Testis (tissue), 3 donors: ENCODE data around the gene HDAC1. TPM values are rescaled to one million over a fixed set of nuclear protein-coding genes. Genes with fewer than 3 reads are reported as not detected.

Experiments used
- DNase-seq: peaks from one replicate; pipeline ENCODE4 v3.0.0-alpha.2; 2019
- H3K27ac ChIP-seq, 2 donors: fragments of 200-600 bp; sonication (generic); one replicate each; pipeline ENCODE4 v1.5.1; 2019
- H3K27me3 ChIP-seq: fragments of 200-600 bp; sonication (generic); one replicate; pipeline ENCODE4 v1.5.1; 2019
- H3K36me3 ChIP-seq: fragments of 200-600 bp; sonication (generic); one replicate; pipeline ENCODE4 v1.5.1; 2017; ENCODE audit warnings: low read depth; ENCODE audit errors: missing control alignments
- H3K4me1 ChIP-seq: fragments of 200-600 bp; sonication (generic); one replicate; pipeline ENCODE4 v1.5.1; 2019
- H3K4me3 ChIP-seq, 2 donors: fragments of 200-600 bp; sonication (generic); one replicate each; pipeline ENCODE4 v1.5.1; 2017 to 2019
- H3K9me3 ChIP-seq: fragments of 200-600 bp; sonication (generic); one replicate; pipeline ENCODE4 v1.5.1; 2017
- CTCF ChIP-seq, 3 experiments: fragments of 450-650 bp in 2 of 3; fragments of 200-600 bp in 1 of 3; sonication (generic) in 1 of 3; IDR thresholded peaks; one replicate each; pipeline ENCODE4 v1.5.1; 2016 to 2019; ENCODE audit warnings: antibody characterized with exemption in 3 of 3, mild to moderate bottlenecking in 2 of 3, moderate library complexity in 1 of 3
- POLR2A ChIP-seq: fragments of 450-650 bp; IDR thresholded peaks from one replicate; pipeline ENCODE4 v1.6.1; 2017; ENCODE audit warnings: antibody characterized with exemption, mild to moderate bottlenecking, moderate library complexity
- WGBS, 2 donors: methylation state at CpG; one replicate each; pipeline ENCODE4 v1.1.5; 2018; 5-methylcytosine and 5-hydroxymethylcytosine counted together
- intact Hi-C: fragments of 100-400 bp; cut with DNase I; formaldehyde crosslinking; loops from one replicate; pipeline ENCODE4 v1.15.1; 2023; ENCODE audit warnings: low total_unique reads
- polyA plus RNA-seq: library from polyadenylated mRNA; stranded (reverse); fragments of 350-450 nt; fragmentation: Illumina TruSeq; extraction: RNeasy Lipid Tissue Mini Kit (QIAGEN cat#74804); gene quantifications from one replicate; pipeline ENCODE4 v1.2.3, GENCODE V29; 2014; ENCODE audit warnings: low read depth, low replicate concordance; ENCODE audit not compliant: insufficient read depth
- total RNA-seq, 2 donors: library from RNA; depleted of rRNA; stranded (reverse); fragments of >200 nt; gene quantifications; one replicate each; pipeline ENCODE4 v1.2.3, GENCODE V29; 2016

The HDAC1 gene
- total and polyA plus RNA-seq, 3 donors from 2014 or later = 83.1 to 99.2 (median 91.6) TPM

- no peak for DNase-seq
- Histone ChIP-seq H3K4me1 (no peaks in the 10 kb centered on the region), H3K27ac (no peak overlapping the region), H3K9me3 (no peaks in the 10 kb centered on the region), H3K4me3 (no peak overlapping the region), H3K36me3 (no peaks in the 10 kb centered on the region), H3K27me3 (no peaks in the 10 kb centered on the region)
- TF ChIP-seq CTCF (IDR thresholded peaks at IDR 0.05) = no peak
- TF ChIP-seq POLR2A = no peak
- intact Hi-C loops = no loop called here
- 95 to 98% methylated on average over 10 to 11 of the region's 11 CpGs for WGBS, 2 donors
Measured at GRCh38 chr1:32327204-32327603, 35.3 kb downstream of the HDAC1 start.

GRCh38 chr1:32329931-32330466 is 38.1 kb downstream of the HDAC1 start:
- WGBS, 2 donors = 85 to 91% methylated on average over 4 of the region's 4 CpGs
- intact Hi-C loops = loop anchor here (10.0 kb wide), 1 partner anchor 85 kb away; the partner anchor contains the start of gene FAM167B
- Histone ChIP-seq H3K27ac (no peak overlapping the region), H3K36me3 (no peaks in the 10 kb centered on the region), H3K9me3 (no peaks in the 10 kb centered on the region), H3K4me1 (peaks cover 23% of the 10 kb centered on the region), H3K4me3 (no peak overlapping the region), H3K27me3 (no peaks in the 10 kb centered on the region)
- TF ChIP-seq CTCF (IDR thresholded peaks at IDR 0.05) (no peak), POLR2A (no peak)
- no peak for DNase-seq

DNA sequence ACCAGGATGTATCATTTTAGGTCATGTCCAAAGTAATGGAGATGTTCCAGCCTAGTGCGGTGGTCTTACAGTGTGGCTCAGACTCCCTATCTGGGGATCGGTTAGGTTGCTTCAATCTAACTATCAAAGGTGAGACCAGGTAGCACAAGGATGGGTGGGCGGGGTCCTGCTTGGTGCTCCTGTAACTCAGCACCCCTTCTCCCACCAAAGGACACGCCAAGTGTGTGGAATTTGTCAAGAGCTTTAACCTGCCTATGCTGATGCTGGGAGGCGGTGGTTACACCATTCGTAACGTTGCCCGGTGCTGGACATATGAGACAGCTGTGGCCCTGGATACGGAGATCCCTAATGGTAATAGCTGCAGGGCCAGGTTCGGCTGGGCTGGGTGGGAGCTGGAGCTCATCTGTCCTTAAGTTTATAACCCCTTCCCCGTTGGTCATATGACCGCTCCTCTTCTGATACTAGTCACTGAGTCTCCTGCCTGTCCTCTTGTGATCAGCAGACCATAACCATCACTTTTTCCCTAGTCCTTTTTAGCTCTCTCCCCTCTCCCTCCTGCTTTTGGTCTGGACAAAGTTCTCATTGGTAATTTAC is 38.8 kb downstream of the HDAC1 start:
- Histone ChIP-seq H3K4me3 (no peak overlapping the region), H3K27ac (no peak overlapping the region), H3K27me3 (no peaks in the 10 kb centered on the region), H3K36me3 (no peaks in the 10 kb centered on the region), H3K9me3 (no peaks in the 10 kb centered on the region), H3K4me1 (peaks cover 23% of the 10 kb centered on the region)
- DNase-seq = no peak
- intact Hi-C loops = loop anchor here (10.0 kb wide), 1 partner anchor 86 kb away; the partner anchor contains the start of gene FAM167B
- 84 to 92% methylated on average over 10 to 12 of the region's 12 CpGs for WGBS, 2 donors
- no peak for TF ChIP-seq POLR2A
- no peak for TF ChIP-seq CTCF (IDR thresholded peaks at IDR 0.05)

GRCh38 chr1:32331549-32331948 is 39.7 kb downstream of the HDAC1 start:
- H3K4me1 ChIP-seq = peaks cover 27% of the 10 kb centered on the region
- intact Hi-C loops = loop anchor here (10.0 kb wide), 1 partner anchor 87 kb away; the partner anchor contains the start of gene FAM167B
- no peak for TF ChIP-seq CTCF (IDR thresholded peaks at IDR 0.05)
- no peak for TF ChIP-seq POLR2A
- H3K36me3 ChIP-seq = no peaks in the 10 kb centered on the region
- no peaks in the 10 kb centered on the region for H3K9me3 ChIP-seq
- no peak overlapping the region for H3K4me3 ChIP-seq
- no peaks in the 10 kb centered on the region for H3K27me3 ChIP-seq
- 85 to 89% methylated on average over 3 to 12 of the region's 12 CpGs for WGBS, 2 donors
- DNase-seq = no peak
- peak overlapping the region in 1 of 2 donors; percentile 62 for H3K27ac ChIP-seq
